ENCODE data around the gene SNCA.

SNCA gene

GRCh38 chr4:89719536-89720090, 117.3 kb downstream of the SNCA start:
- no peak for TF ChIP-seq ZNF8 (CRISPR knock-in tag; IDR thresholded peaks at IDR 0.05)
- TF ChIP-seq OSR1 (CRISPR knock-in tag; IDR thresholded peaks at IDR 0.05), result no peak
- TF ChIP-seq ESRRG (CRISPR knock-in tag; IDR thresholded peaks at IDR 0.05), result no peak
- no peak for TF ChIP-seq RARB (CRISPR knock-in tag; IDR thresholded peaks at IDR 0.05)
- TF ChIP-seq TOX (CRISPR knock-in tag; IDR thresholded peaks at IDR 0.05; ENCODE audit: borderline replicate concordance), result no peak
- TF ChIP-seq BACH2 (CRISPR knock-in tag; IDR thresholded peaks at IDR 0.05; ENCODE audit: borderline replicate concordance), result no peak
- no peak for TF ChIP-seq PPARA (CRISPR knock-in tag; IDR thresholded peaks at IDR 0.05; ENCODE audit: borderline replicate concordance)
- TF ChIP-seq TSHZ2 (CRISPR knock-in tag; IDR thresholded peaks at IDR 0.05), result no peak
- no peak for TF ChIP-seq PATZ1 (CRISPR knock-in tag; IDR thresholded peaks at IDR 0.05; ENCODE audit: borderline replicate concordance)
- no peak for TF ChIP-seq ARNTL (CRISPR knock-in tag; IDR thresholded peaks at IDR 0.05; ENCODE audit: borderline replicate concordance, low read depth)
- no peak for TF ChIP-seq ZNF565 (CRISPR knock-in tag; conservative IDR thresholded peaks at IDR 0.05; ENCODE audit: low read depth)
- no peak for TF ChIP-seq GLIS3 (CRISPR knock-in tag; IDR thresholded peaks at IDR 0.05)
- no peak for TF ChIP-seq ZFP3 (CRISPR knock-in tag; IDR thresholded peaks at IDR 0.05)
- TF ChIP-seq, protein P1, sequence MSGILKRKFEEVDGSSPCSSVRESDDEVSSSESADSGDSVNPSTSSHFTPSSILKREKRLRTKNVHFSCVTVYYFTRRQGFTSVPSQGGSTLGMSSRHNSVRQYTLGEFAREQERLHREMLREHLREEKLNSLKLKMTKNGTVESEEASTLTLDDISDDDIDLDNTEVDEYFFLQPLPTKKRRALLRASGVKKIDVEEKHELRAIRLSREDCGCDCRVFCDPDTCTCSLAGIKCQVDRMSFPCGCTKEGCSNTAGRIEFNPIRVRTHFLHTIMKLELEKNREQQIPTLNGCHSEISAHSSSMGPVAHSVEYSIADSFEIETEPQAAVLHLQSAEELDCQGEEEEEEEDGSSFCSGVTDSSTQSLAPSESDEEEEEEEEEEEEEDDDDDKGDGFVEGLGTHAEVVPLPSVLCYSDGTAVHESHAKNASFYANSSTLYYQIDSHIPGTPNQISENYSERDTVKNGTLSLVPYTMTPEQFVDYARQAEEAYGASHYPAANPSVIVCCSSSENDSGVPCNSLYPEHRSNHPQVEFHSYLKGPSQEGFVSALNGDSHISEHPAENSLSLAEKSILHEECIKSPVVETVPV (CRISPR knock-in tag; IDR thresholded peaks at IDR 0.05), result no peak
- TF ChIP-seq ZC3H10 (CRISPR knock-in tag; IDR thresholded peaks at IDR 0.05), result no peak
- TF ChIP-seq, protein P2, sequence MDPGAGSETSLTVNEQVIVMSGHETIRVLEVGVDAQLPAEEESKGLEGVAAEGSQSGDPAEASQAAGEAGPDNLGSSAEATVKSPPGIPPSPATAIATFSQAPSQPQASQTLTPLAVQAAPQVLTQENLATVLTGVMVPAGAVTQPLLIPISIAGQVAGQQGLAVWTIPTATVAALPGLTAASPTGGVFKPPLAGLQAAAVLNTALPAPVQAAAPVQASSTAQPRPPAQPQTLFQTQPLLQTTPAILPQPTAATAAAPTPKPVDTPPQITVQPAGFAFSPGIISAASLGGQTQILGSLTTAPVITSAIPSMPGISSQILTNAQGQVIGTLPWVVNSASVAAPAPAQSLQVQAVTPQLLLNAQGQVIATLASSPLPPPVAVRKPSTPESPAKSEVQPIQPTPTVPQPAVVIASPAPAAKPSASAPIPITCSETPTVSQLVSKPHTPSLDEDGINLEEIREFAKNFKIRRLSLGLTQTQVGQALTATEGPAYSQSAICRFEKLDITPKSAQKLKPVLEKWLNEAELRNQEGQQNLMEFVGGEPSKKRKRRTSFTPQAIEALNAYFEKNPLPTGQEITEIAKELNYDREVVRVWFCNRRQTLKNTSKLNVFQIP (CRISPR knock-in tag; IDR thresholded peaks at IDR 0.05; ENCODE audit: borderline replicate concordance, low read depth), result no peak
- TF ChIP-seq CSDC2 (CRISPR knock-in tag; IDR thresholded peaks at IDR 0.05), result no peak
- ATAC-seq, result no peak

DNA sequence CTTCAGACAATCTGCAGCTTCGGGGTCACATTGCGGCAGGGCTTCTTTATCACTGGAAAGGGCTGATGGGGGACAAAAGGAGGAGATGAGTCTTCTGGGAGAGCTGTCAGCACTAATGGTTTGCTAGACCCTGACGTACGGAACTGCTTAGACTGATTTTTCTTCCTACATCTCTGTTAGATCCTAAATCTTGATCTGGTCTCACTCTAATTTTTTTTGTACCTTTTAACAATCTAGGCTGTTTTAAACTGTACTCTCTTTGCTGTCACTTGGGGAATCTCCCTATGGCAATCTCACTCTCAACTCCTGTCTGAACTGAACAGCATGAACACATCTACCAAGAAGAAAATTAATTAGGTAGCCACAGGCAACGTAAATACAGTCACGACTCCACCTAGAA, 120.1 kb downstream of the SNCA start:
- ATAC-seq, result no peak
- TF ChIP-seq ZNF8 (CRISPR knock-in tag; IDR thresholded peaks at IDR 0.05), result no peak
- TF ChIP-seq ISL1 (CRISPR knock-in tag; IDR thresholded peaks at IDR 0.05), result no peak
- TF ChIP-seq, protein P2 (CRISPR knock-in tag; IDR thresholded peaks at IDR 0.05; ENCODE audit: borderline replicate concordance, low read depth), result no peak
- TF ChIP-seq RARB (CRISPR knock-in tag; IDR thresholded peaks at IDR 0.05), result no peak
- TF ChIP-seq PATZ1 (CRISPR knock-in tag; IDR thresholded peaks at IDR 0.05; ENCODE audit: borderline replicate concordance), result no peak
- no peak for TF ChIP-seq ZNF565 (CRISPR knock-in tag; conservative IDR thresholded peaks at IDR 0.05; ENCODE audit: low read depth)
- TF ChIP-seq OSR1 (CRISPR knock-in tag; IDR thresholded peaks at IDR 0.05), result no peak
- no peak for TF ChIP-seq SNAI2 (CRISPR knock-in tag; IDR thresholded peaks at IDR 0.05)
- TF ChIP-seq GLIS3 (CRISPR knock-in tag; IDR thresholded peaks at IDR 0.05), result no peak
- TF ChIP-seq TSHZ2 (CRISPR knock-in tag; IDR thresholded peaks at IDR 0.05), result no peak
- no peak for TF ChIP-seq ARNTL (CRISPR knock-in tag; IDR thresholded peaks at IDR 0.05; ENCODE audit: borderline replicate concordance, low read depth)
- TF ChIP-seq PPARA (CRISPR knock-in tag; IDR thresholded peaks at IDR 0.05; ENCODE audit: borderline replicate concordance), result no peak
- no peak for TF ChIP-seq BACH2 (CRISPR knock-in tag; IDR thresholded peaks at IDR 0.05; ENCODE audit: borderline replicate concordance)
- TF ChIP-seq, protein P1 (CRISPR knock-in tag; IDR thresholded peaks at IDR 0.05), result no peak
- no peak for TF ChIP-seq ZC3H10 (CRISPR knock-in tag; IDR thresholded peaks at IDR 0.05)
- no peak for TF ChIP-seq ZFP3 (CRISPR knock-in tag; IDR thresholded peaks at IDR 0.05)
- no peak for TF ChIP-seq TOX (CRISPR knock-in tag; IDR thresholded peaks at IDR 0.05; ENCODE audit: borderline replicate concordance)
- no peak for TF ChIP-seq ZNF70 (CRISPR knock-in tag; IDR thresholded peaks at IDR 0.05)
- TF ChIP-seq CSDC2 (CRISPR knock-in tag; IDR thresholded peaks at IDR 0.05), result no peak

Measured in SK-N-SH treated with all-trans-retinoic acid at 6 μM for 48 hours (cell line).